ENCODE data around the gene CCDC136. TPM values are rescaled to one million over a fixed set of nuclear protein-coding genes. Genes with fewer than 3 reads are reported as not detected.

The CCDC136 gene
- total and polyA plus RNA-seq, 4 experiments from 2014 or later: 3.4 to 20.4 (median 18.3) TPM; not detected in 1

- no peak overlapping the region for H3K4me3 ChIP-seq (ENCODE audit: low read length in 2 of 2)
- Mint-ChIP-seq H3K27ac (peak overlapping the region; percentile 26 to 81 (median 73)), H3K36me3 (no peaks in the 10 kb centered on the region), H3K27me3 (no peaks in the 10 kb centered on the region), H3K4me3 (peak overlapping the region in 6 of 8 donors; percentile 40 to 93 (median 86)), H3K9me3 (no peaks in the 10 kb centered on the region), H3K4me1 (peaks cover 7 to 23% (median 15%) of the 10 kb centered on the region in 4 donors)
- no peaks in the 10 kb centered on the region for H3K36me3 ChIP-seq (ENCODE audit: insufficient read depth, low read length)
- H3K27me3 ChIP-seq (ENCODE audit: insufficient read depth, low read length): no peaks in the 10 kb centered on the region
- DNase-seq: no peak
- ChIA-PET CTCF (ENCODE audit: partially characterized antibody) (interaction anchor here (0.8 kb wide), 1 partner anchor 8 kb away, joined by 3 read pairs; no protein-coding TSS in a partner anchor), POLR2A (ENCODE audit: partially characterized antibody) (no interaction called here)
- peaks cover 15% of the 10 kb centered on the region for H3K4me1 ChIP-seq (ENCODE audit: insufficient read depth, low read length)
- H3K9me3 ChIP-seq (ENCODE audit: control insufficient read depth in 1 of 2, low read length in 2 of 2): no peaks in the 10 kb centered on the region
- no peak overlapping the region for H3K27ac ChIP-seq (ENCODE audit: low read depth, low read length)
- intact Hi-C loops (cut with micrococcal nuclease): no loop called here
Measured at GRCh38 chr7:128788446-128789412, 3.0 kb upstream of the CCDC136 start.

GRCh38 chr7:128790315-128791041, 1.3 kb upstream of the CCDC136 start:
- H3K27me3 ChIP-seq (ENCODE audit: insufficient read depth, low read length): no peaks in the 10 kb centered on the region
- no peaks in the 10 kb centered on the region for H3K9me3 ChIP-seq (ENCODE audit: control insufficient read depth in 1 of 2, low read length in 2 of 2)
- Mint-ChIP-seq H3K36me3 (peaks cover 0 to 3% of the 10 kb centered on the region in 2 donors), H3K27ac (peak overlapping the region; percentile 61 to 94 (median 82)), H3K4me1 (peaks cover 9 to 25% (median 17%) of the 10 kb centered on the region in 4 donors), H3K4me3 (peak overlapping the region; percentile 85 to 93 (median 88)), H3K9me3 (no peaks in the 10 kb centered on the region), H3K27me3 (no peaks in the 10 kb centered on the region)
- no peaks in the 10 kb centered on the region for H3K36me3 ChIP-seq (ENCODE audit: insufficient read depth, low read length)
- CTCF ChIA-PET (ENCODE audit: partially characterized antibody): no interaction called here
- POLR2A ChIA-PET (ENCODE audit: partially characterized antibody): interaction anchor here (1.1 to 2.0 kb wide), 5 partner anchors 11 to 93 kb away, joined by 3 to 11 read pairs (median 6); partner anchors contain the start of genes ATP6V1F and CALU
- H3K27ac ChIP-seq (ENCODE audit: low read depth, low read length): peak overlapping the region; percentile 48
- intact Hi-C loops (cut with micrococcal nuclease): loop anchor here (2.0 kb wide), 2 partner anchors 52 to 72 kb away; partner anchors contain the start of genes ATP6V1F and CALU
- DNase-seq: peak in 1 of 5 donors; percentile 6
- peaks cover 15% of the 10 kb centered on the region for H3K4me1 ChIP-seq (ENCODE audit: insufficient read depth, low read length)
- peak overlapping the region in 1 of 2 donors; percentile 62 for H3K4me3 ChIP-seq (ENCODE audit: low read length in 2 of 2)

- ChIA-PET POLR2A (ENCODE audit: partially characterized antibody) (interaction anchor here (1.2 to 2.0 kb wide), 3 partner anchors 12 to 91 kb away, joined by 3 to 8 read pairs (median 3); partner anchors contain the start of gene ATP6V1F), CTCF (ENCODE audit: partially characterized antibody) (no interaction called here)
- no peaks in the 10 kb centered on the region for H3K9me3 Mint-ChIP-seq
- Histone ChIP-seq H3K36me3 (ENCODE audit: insufficient read depth, low read length) (no peaks in the 10 kb centered on the region), H3K27me3 (ENCODE audit: insufficient read depth, low read length) (no peaks in the 10 kb centered on the region), H3K27ac (ENCODE audit: low read depth, low read length) (peak overlapping the region; percentile 42), H3K9me3 (ENCODE audit: control insufficient read depth in 1 of 2, low read length in 2 of 2) (no peaks in the 10 kb centered on the region), H3K4me3 (ENCODE audit: low read length in 2 of 2) (peak overlapping the region; percentile 42 to 62), H3K4me1 (ENCODE audit: insufficient read depth, low read length) (peaks cover 15% of the 10 kb centered on the region)
- no peaks in the 10 kb centered on the region for H3K27me3 Mint-ChIP-seq
- peak overlapping the region in 1 of 7 donors; percentile 25 for H3K27ac Mint-ChIP-seq
- intact Hi-C loops (cut with micrococcal nuclease): loop anchor here (2.0 kb wide), 2 partner anchors 53 to 71 kb away; partner anchors contain the start of genes ATP6V1F and CALU
- peaks cover 9 to 25% (median 16%) of the 10 kb centered on the region in 4 donors for H3K4me1 Mint-ChIP-seq
- peaks cover 0 to 3% of the 10 kb centered on the region in 2 donors for H3K36me3 Mint-ChIP-seq
- no peak for DNase-seq
- H3K4me3 Mint-ChIP-seq: peak overlapping the region; percentile 67 to 88 (median 80)
Measured at GRCh38 chr7:128791972-128792327, 182 bp downstream of the CCDC136 start.

- Histone ChIP-seq H3K27ac (ENCODE audit: low read depth, low read length) (no peak overlapping the region), H3K27me3 (ENCODE audit: insufficient read depth, low read length) (no peaks in the 10 kb centered on the region), H3K36me3 (ENCODE audit: insufficient read depth, low read length) (no peaks in the 10 kb centered on the region), H3K4me1 (ENCODE audit: insufficient read depth, low read length) (peaks cover 15% of the 10 kb centered on the region), H3K9me3 (ENCODE audit: control insufficient read depth in 1 of 2, low read length in 2 of 2) (no peaks in the 10 kb centered on the region), H3K4me3 (ENCODE audit: low read length in 2 of 2) (no peak overlapping the region)
- Mint-ChIP-seq H3K4me3 (peak overlapping the region; percentile 26 to 85 (median 60)), H3K4me1 (peaks cover 6 to 23% (median 16%) of the 10 kb centered on the region in 4 donors), H3K27me3 (no peaks in the 10 kb centered on the region), H3K36me3 (peaks cover 0 to 9% of the 10 kb centered on the region in 2 donors), H3K27ac (peak overlapping the region in 4 of 7 donors; percentile 6 to 57 (median 42)), H3K9me3 (no peaks in the 10 kb centered on the region)
- DNase-seq: no peak
- ChIA-PET POLR2A (ENCODE audit: partially characterized antibody) (interaction anchor here (2.0 kb wide), 1 partner anchor 70 kb away, joined by 8 read pairs; the partner anchor contains the start of gene ATP6V1F), CTCF (ENCODE audit: partially characterized antibody) (no interaction called here)
- intact Hi-C loops (cut with micrococcal nuclease): no loop called here
Measured at GRCh38 chr7:128792471-128793180, 858 bp downstream of the CCDC136 start.

- H3K4me1 ChIP-seq (ENCODE audit: insufficient read depth, low read length): peaks cover 15% of the 10 kb centered on the region
- no peak for DNase-seq
- H3K36me3 ChIP-seq (ENCODE audit: insufficient read depth, low read length): no peaks in the 10 kb centered on the region
- intact Hi-C loops (cut with micrococcal nuclease): no loop called here
- Mint-ChIP-seq H3K4me1 (peaks cover 6 to 23% (median 15%) of the 10 kb centered on the region in 4 donors), H3K9me3 (no peaks in the 10 kb centered on the region), H3K27me3 (no peaks in the 10 kb centered on the region), H3K27ac (peak overlapping the region in 1 of 7 donors; percentile 53), H3K36me3 (peaks cover 0 to 9% of the 10 kb centered on the region in 2 donors), H3K4me3 (peak overlapping the region in 2 of 8 donors; percentile 32 to 66)
- no peak overlapping the region for H3K27ac ChIP-seq (ENCODE audit: low read depth, low read length)
- H3K27me3 ChIP-seq (ENCODE audit: insufficient read depth, low read length): no peaks in the 10 kb centered on the region
- H3K9me3 ChIP-seq (ENCODE audit: control insufficient read depth in 1 of 2, low read length in 2 of 2): no peaks in the 10 kb centered on the region
- ChIA-PET POLR2A (ENCODE audit: partially characterized antibody) (no interaction called here), CTCF (ENCODE audit: partially characterized antibody) (no interaction called here)
- H3K4me3 ChIP-seq (ENCODE audit: low read length in 2 of 2): no peak overlapping the region
Measured at GRCh38 chr7:128793181-128793547, 1.4 kb downstream of the CCDC136 start.

- peaks cover 6 to 23% (median 15%) of the 10 kb centered on the region in 4 donors for H3K4me1 Mint-ChIP-seq
- ChIA-PET CTCF (ENCODE audit: partially characterized antibody) (interaction anchor here (1.0 kb wide), 1 partner anchor 10 kb away, joined by 3 read pairs; no protein-coding TSS in a partner anchor), POLR2A (ENCODE audit: partially characterized antibody) (no interaction called here)
- intact Hi-C loops (cut with micrococcal nuclease): no loop called here
- H3K27ac ChIP-seq (ENCODE audit: low read depth, low read length): no peak overlapping the region
- H3K9me3 ChIP-seq (ENCODE audit: control insufficient read depth in 1 of 2, low read length in 2 of 2): no peaks in the 10 kb centered on the region
- H3K27ac Mint-ChIP-seq: peak overlapping the region in 3 of 7 donors; percentile 43 to 90 (median 50)
- no peaks in the 10 kb centered on the region for H3K27me3 Mint-ChIP-seq
- no peaks in the 10 kb centered on the region for H3K27me3 ChIP-seq (ENCODE audit: insufficient read depth, low read length)
- H3K4me1 ChIP-seq (ENCODE audit: insufficient read depth, low read length): peaks cover 15% of the 10 kb centered on the region
- H3K36me3 Mint-ChIP-seq: peaks cover 0 to 9% of the 10 kb centered on the region in 2 donors
- peak overlapping the region in 2 of 8 donors; percentile 23 to 39 for H3K4me3 Mint-ChIP-seq
- no peaks in the 10 kb centered on the region for H3K36me3 ChIP-seq (ENCODE audit: insufficient read depth, low read length)
- no peak overlapping the region for H3K4me3 ChIP-seq (ENCODE audit: low read length in 2 of 2)
- DNase-seq: peak in 3 of 5 donors; percentile 10 to 15 (median 10)
- no peaks in the 10 kb centered on the region for H3K9me3 Mint-ChIP-seq
Measured at GRCh38 chr7:128794020-128794419, 2.3 kb downstream of the CCDC136 start.

Measured in CD4-positive, alpha-beta memory T cell (primary cell).